PC-3 (cell line): ENCODE results near the gene ENTPD2. TPM values are rescaled to one million over a fixed set of nuclear protein-coding genes. Genes with fewer than 3 reads are reported as not detected.

Source experiments
- ATAC-seq: fragments of 200-7000 bp; cut with Tn5 transposase; 2 replicates; pipeline ENCODE4 v1.9.1; 2020; ENCODE audit warnings: mild to moderate bottlenecking, moderate library complexity
- BruUV-seq: library from RNA; stranded (reverse); fragments of 400-500 nt; replicated peaks from 2 replicates; lab custom pipeline; 2021; lab: Mats Ljungman, UMichigan
- CTCF ChIA-PET: fragments of 300-600 bp; sonication (Branson Sonifier 250); formaldehyde crosslinking; loops from one replicate; lab custom pipeline; 2022; ENCODE audit warnings: antibody characterized with exemption; lab: Charles Lee
- POLR2A ChIA-PET: fragments of 300-600 bp; sonication (Branson Sonifier 250); formaldehyde crosslinking; loops from one replicate; lab custom pipeline; 2022; ENCODE audit warnings: antibody characterized with exemption; ENCODE audit not compliant: unreplicated experiment; lab: Charles Lee
- DNase-seq: peaks from one replicate; pipeline ENCODE4 v3.0.0-alpha.2; 2015
- H2AFZ ChIP-seq: fragments of 300-600 bp; sonication (generic); 2 replicates; pipeline ENCODE4 v1.6.0; 2016; ENCODE audit warnings: antibody characterized with exemption, low read length
- H3F3A ChIP-seq: fragments of 300-600 bp; sonication (generic); one replicate; pipeline ENCODE4 v1.6.0; 2017; ENCODE audit warnings: antibody characterized with exemption, low read length, control low read depth, mild to moderate bottlenecking; ENCODE audit not compliant: unreplicated experiment
- H3K27ac ChIP-seq: fragments of 300-600 bp; sonication (generic); 2 replicates; pipeline ENCODE4 v1.5.1; 2016; ENCODE audit warnings: mild to moderate bottlenecking, low read length
- H3K27me3 ChIP-seq: fragments of 300-600 bp; sonication (generic); 2 replicates; pipeline ENCODE4 v1.6.1; 2016; ENCODE audit warnings: low read length, mixed read lengths
- H3K36me3 ChIP-seq: fragments of 300-600 bp; sonication (generic); 2 replicates; pipeline ENCODE4 v1.6.1; 2016; ENCODE audit warnings: low read depth, mixed run types, low read length, mixed read lengths
- H3K4me1 ChIP-seq: fragments of 300-600 bp; sonication (generic); 2 replicates; pipeline ENCODE4 v1.5.1; 2016; ENCODE audit warnings: low read length; ENCODE audit not compliant: insufficient read depth
- H3K4me2 ChIP-seq: fragments of 300-600 bp; sonication (generic); 2 replicates; pipeline ENCODE4 v1.6.0; 2016; ENCODE audit warnings: low read length
- H3K4me3 ChIP-seq: fragments of 300-600 bp; sonication (generic); 2 replicates; pipeline ENCODE4 v1.5.1; 2016; ENCODE audit warnings: mild to moderate bottlenecking, low read length, mixed read lengths
- H3K79me2 ChIP-seq: fragments of 300-600 bp; sonication (generic); 2 replicates; pipeline ENCODE4 v1.6.1; 2017; ENCODE audit warnings: low read length, mixed read lengths
- H3K9ac ChIP-seq: fragments of 300-600 bp; sonication (generic); 2 replicates; pipeline ENCODE4 v1.6.0; 2016; ENCODE audit warnings: mild to moderate bottlenecking, low read length
- H3K9me2 ChIP-seq: fragments of 300-600 bp; sonication (generic); replicated peaks from 2 replicates; pipeline ENCODE4 v1.6.1; 2016; ENCODE audit warnings: mixed run types, low read length, mixed read lengths
- H3K9me3 ChIP-seq: fragments of 300-600 bp; sonication (generic); 2 replicates; pipeline ENCODE4 v1.6.1; 2016; ENCODE audit warnings: low read length, mixed read lengths
- H4K20me1 ChIP-seq: fragments of 300-600 bp; sonication (generic); 2 replicates; pipeline ENCODE4 v1.6.1; 2016; ENCODE audit warnings: low read length, mixed read lengths
- EZH2 ChIP-seq: fragments of 300-600 bp; sonication (generic); IDR thresholded peaks from one replicate; pipeline ENCODE4 v1.6.1; 2017; ENCODE audit warnings: antibody characterized with exemption, mild to moderate bottlenecking, low read length; ENCODE audit not compliant: unreplicated experiment
- EZH2phosphoT487 ChIP-seq: fragments of 300-600 bp; sonication (generic); IDR thresholded peaks from 2 replicates; pipeline ENCODE4 v1.6.1; 2018; ENCODE audit warnings: mild to moderate bottlenecking, antibody characterized with exemption, low read length, borderline replicate concordance
- intact Hi-C: fragments of 100-400 bp; cut with micrococcal nuclease; formaldehyde crosslinking; loops from 2 replicates; pipeline ENCODE4 v1.9.0; 2023
- total RNA-seq: library from RNA; depleted of rRNA; stranded (reverse); fragments of >200 nt; gene quantifications from 2 replicates; pipeline ENCODE4 v1.2.3, GENCODE V29; 2014
- TF ChIP-seq, protein P1 (sequence below): fragments of 300-600 bp; sonication (generic); conservative IDR thresholded peaks from 2 replicates; pipeline ENCODE4 v1.5.1; 2017; ENCODE audit warnings: antibody characterized with exemption, low read depth, mild to moderate bottlenecking, low read length

The ENTPD2 gene
- total RNA-seq, 1 experiment from 2014 or later = 1.3 TPM

- ATAC-seq = no peak
- Histone ChIP-seq H3K9ac (no peak overlapping the region), H3F3A (no peaks in the 10 kb centered on the region), H3K36me3 (no peaks in the 10 kb centered on the region), H3K27ac (no peak overlapping the region), H3K4me1 (peaks cover 9% of the 10 kb centered on the region; the same call in 1 of the 2 replicates), H3K79me2 (peaks cover 24% of the 10 kb centered on the region), H3K9me3 (no peaks in the 10 kb centered on the region), H3K4me2 (no peak overlapping the region), H3K4me3 (no peak overlapping the region), H3K9me2 (no peaks in the 10 kb centered on the region), H3K27me3 (no peaks in the 10 kb centered on the region), H2AFZ (no peak overlapping the region), H4K20me1 (peaks cover 7% of the 10 kb centered on the region; the same call in 1 of the 2 replicates)
- DNase-seq = no peak
- TF ChIP-seq EZH2 (no peak), EZH2phosphoT487 (no peak)
- TF ChIP-seq, protein P1, sequence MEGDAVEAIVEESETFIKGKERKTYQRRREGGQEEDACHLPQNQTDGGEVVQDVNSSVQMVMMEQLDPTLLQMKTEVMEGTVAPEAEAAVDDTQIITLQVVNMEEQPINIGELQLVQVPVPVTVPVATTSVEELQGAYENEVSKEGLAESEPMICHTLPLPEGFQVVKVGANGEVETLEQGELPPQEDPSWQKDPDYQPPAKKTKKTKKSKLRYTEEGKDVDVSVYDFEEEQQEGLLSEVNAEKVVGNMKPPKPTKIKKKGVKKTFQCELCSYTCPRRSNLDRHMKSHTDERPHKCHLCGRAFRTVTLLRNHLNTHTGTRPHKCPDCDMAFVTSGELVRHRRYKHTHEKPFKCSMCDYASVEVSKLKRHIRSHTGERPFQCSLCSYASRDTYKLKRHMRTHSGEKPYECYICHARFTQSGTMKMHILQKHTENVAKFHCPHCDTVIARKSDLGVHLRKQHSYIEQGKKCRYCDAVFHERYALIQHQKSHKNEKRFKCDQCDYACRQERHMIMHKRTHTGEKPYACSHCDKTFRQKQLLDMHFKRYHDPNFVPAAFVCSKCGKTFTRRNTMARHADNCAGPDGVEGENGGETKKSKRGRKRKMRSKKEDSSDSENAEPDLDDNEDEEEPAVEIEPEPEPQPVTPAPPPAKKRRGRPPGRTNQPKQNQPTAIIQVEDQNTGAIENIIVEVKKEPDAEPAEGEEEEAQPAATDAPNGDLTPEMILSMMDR = no peak
- ChIA-PET POLR2A (no interaction called here), CTCF (no interaction called here)
- no TSS peak for BruUV-seq
- intact Hi-C loops = no loop called here
Observed at GRCh38 chr9:137042751-137043727, 10.8 kb downstream of the ENTPD2 start.

- Histone ChIP-seq H3K9me3 (no peaks in the 10 kb centered on the region), H3K79me2 (peaks cover 24% of the 10 kb centered on the region), H3K4me3 (no peak overlapping the region), H3K27ac (no peak overlapping the region), H3K9me2 (no peaks in the 10 kb centered on the region), H3K4me2 (no peak overlapping the region), H2AFZ (no peak overlapping the region), H3K27me3 (no peaks in the 10 kb centered on the region), H3K36me3 (no peaks in the 10 kb centered on the region), H3F3A (no peaks in the 10 kb centered on the region), H3K9ac (no peak overlapping the region), H4K20me1 (peaks cover 7% of the 10 kb centered on the region; the same call in 1 of the 2 replicates), H3K4me1 (peaks cover 9% of the 10 kb centered on the region; the same call in 1 of the 2 replicates)
- TF ChIP-seq EZH2 = no peak
- TF ChIP-seq, protein P1 = no peak
- no peak for TF ChIP-seq EZH2phosphoT487
- ChIA-PET CTCF (no interaction called here), POLR2A (no interaction called here)
- intact Hi-C loops = no loop called here
- no peak for DNase-seq
- no peak for ATAC-seq
- no TSS peak for BruUV-seq
Observed at GRCh38 chr9:137041124-137041523, 12.7 kb downstream of the ENTPD2 start.

DNA sequence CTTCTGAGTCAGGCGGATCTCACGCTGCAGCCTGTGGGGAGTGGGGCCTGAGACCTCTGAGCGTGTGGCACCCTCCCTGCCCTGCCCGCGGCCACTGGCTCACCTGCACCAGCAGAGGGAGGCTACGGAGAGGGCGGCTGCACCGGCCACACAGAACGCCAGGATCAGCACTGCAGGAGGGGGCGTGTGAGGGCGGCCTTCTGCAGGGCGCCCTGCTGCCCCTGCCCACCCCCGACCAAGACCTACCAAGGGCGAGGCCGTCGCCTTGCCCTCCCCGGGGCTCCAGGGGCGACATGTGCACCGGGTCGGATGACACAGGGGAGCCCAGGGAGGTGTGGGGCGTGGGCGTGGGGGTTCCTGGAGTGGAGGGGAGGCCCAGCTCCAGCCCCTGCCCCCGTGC lies 13.3 kb downstream of the ENTPD2 start:
- H3K27me3 ChIP-seq = no peaks in the 10 kb centered on the region
- ChIA-PET POLR2A (no interaction called here), CTCF (no interaction called here)

More for the DNA sequence above, 13.3 kb downstream of the ENTPD2 start:
- H3K4me1 ChIP-seq = peaks cover 9% of the 10 kb centered on the region; the same call in 1 of the 2 replicates
- DNase-seq = no peak
- no peaks in the 10 kb centered on the region for H3K36me3 ChIP-seq
- no peak overlapping the region for H2AFZ ChIP-seq
- intact Hi-C loops = no loop called here
- H3K4me2 ChIP-seq = no peak overlapping the region
- no peaks in the 10 kb centered on the region for H3K9me2 ChIP-seq
- TF ChIP-seq, protein P1 = no peak
- TF ChIP-seq EZH2phosphoT487 (no peak), EZH2 (no peak)
- H3K9me3 ChIP-seq = no peaks in the 10 kb centered on the region
- H4K20me1 ChIP-seq = peaks cover 7% of the 10 kb centered on the region; the same call in 1 of the 2 replicates
- no TSS peak for BruUV-seq
- H3K9ac ChIP-seq = no peak overlapping the region
- no peak overlapping the region for H3K27ac ChIP-seq
- peaks cover 24% of the 10 kb centered on the region for H3K79me2 ChIP-seq
- H3F3A ChIP-seq = no peaks in the 10 kb centered on the region
- no peak for ATAC-seq
- H3K4me3 ChIP-seq = no peak overlapping the region
